ENCODE results near the gene PDLIM5.
A peak's percentile ranks its signal among the peaks of the same experiment; 100 is the strongest.
"Not testable (repeated sequence)": the region's sequence is repeated elsewhere in the genome, so short reads cannot be mapped to it uniquely, and the experiment has no call there.

Gene PDLIM5

DNA sequence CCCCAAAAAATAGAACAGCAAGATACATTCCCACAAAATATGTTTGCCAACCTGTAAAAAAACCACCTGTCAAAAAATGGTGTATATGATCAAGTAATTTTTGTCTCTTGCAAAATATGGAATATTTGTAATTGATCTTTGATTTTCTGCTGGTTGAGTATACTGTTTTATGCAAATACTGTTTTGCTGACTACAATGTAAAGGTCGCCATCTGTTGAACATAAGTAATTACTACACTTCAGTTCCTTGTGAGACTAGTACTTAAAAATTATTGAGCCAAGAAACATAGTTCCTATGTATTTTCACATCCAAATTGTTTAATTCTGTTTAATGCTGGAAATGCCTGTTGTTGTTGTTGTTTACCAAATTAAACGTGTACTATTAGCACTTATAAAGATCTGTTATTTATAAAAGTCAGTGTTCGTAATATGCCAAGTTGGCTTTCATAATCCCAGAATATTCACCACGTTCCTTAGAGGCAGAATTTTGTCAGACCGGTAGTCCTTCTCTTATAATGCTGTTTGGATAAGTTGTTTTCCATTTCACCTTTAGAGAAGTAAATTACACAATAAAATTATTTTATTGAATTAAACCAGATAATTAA, 144.2 kb downstream of the PDLIM5 start:
- peak; percentile 14 for DNase-seq (ENCODE audit: low read depth)

DNA sequence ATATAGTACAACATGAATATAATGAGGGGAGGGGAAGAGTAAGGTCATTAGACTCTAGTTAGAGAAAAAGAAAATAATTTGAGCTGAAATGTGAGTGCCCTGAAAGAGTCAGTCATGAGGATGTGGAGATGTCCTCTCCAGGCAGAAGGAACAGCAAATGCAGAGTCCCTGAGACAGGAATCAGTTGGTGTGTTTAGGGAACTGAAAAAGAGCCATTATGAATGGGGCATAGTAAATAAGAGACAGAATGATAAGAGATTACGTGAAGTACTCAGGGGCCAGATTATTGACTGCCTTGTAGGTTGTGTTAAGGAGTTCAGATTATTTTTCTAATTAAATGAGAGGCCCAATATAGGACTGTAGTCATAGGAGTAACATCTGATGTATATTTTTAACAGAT, 147.0 kb downstream of the PDLIM5 start:
- DNase-seq (ENCODE audit: low read depth): no peak

DNA sequence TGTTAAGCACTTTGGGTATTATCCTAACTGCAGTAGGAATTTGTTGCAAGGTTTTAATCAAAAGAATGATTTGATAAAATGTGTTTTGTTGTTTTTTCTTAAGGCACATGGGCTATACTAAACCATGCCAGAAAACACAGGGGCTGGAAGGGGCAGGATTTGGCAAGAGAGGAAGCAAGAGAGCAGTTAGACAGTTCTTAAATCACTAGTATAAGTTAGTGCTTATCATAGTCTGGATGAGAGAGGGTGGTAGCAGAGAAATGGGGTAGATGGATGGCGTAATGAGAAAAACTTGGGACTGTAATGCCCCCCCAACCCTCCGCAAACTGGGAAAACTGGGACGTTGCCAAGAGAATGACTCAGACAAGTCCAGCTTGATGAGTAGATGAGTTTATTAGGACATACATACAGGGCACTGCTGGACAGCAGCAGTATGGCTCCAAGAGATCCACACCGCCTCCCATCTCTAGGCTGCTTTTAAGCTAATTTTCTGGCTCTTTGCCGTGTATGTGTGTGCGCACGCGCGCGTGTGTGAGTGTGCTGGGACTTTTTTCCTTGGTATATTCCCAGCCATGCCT, 151.5 kb downstream of the PDLIM5 start:
- DNase-seq (ENCODE audit: low read depth): peak; percentile 44

DNA sequence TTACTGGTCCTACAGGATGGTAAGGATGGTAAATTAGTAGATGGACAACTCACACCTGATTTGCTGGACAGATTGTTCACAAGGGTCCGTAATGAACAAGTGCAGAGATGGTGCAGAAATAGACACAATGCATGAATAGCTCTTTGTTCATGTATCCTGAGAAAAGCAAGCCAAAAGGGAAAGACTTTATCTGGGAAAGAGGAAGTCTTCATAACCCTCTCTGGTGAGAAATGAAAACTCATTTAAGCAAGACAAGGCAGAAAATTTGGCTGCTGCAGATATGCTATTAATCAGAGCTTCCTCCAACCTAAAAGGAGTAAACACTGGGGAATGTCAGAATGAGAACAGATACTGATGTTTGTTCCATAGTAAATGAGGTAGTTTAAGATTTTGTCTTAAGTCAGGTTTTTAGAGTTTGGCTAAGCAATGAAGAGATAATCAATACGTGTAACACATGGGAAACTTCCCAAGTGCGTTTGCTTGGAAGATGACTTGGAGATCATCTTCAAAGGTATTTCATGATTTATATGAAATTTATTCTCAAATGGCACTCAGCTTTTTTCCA, 153.6 kb downstream of the PDLIM5 start:
- no peak for DNase-seq (ENCODE audit: low read depth)

DNA sequence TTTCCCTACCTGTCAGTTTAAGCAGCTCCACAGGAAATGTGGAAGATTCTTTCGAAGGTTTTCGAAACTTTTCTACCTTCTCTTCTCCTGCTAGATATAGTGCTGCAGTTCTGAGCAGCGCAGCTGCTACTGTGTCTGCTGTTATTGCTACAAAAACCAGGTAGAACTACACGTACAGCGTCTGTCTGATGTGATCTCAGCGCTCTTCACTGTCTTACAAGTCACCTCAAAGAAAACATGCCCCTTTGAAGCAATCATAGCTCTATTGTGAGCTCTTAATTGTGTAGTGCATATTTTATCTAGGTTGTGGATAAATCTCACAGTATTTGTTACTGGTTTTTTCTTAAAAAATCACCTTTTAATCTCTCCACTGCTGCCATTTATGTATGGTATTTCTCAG, 158.4 kb downstream of the PDLIM5 start:
- DNase-seq (ENCODE audit: low read depth): no peak

DNA sequence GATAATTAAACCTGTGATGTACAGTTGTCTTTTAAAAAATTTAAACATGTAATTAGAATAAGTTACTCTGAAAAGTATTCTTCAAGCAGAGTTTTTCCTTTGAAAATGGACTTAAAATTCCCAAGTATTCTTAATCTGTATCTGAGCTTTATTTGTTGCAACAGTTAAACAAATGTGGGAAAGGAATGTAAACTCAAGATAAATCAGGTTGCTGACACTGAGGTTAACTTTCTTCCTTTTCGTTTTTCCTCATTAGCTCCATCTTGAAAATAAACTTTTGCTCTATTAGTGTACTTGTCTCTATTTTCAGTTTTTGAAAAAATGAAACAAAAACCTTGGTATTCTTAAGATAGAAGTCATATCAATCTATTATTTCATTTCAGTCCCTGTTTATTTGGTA, 161.5 kb downstream of the PDLIM5 start:
- no peak for DNase-seq (ENCODE audit: low read depth)

DNA sequence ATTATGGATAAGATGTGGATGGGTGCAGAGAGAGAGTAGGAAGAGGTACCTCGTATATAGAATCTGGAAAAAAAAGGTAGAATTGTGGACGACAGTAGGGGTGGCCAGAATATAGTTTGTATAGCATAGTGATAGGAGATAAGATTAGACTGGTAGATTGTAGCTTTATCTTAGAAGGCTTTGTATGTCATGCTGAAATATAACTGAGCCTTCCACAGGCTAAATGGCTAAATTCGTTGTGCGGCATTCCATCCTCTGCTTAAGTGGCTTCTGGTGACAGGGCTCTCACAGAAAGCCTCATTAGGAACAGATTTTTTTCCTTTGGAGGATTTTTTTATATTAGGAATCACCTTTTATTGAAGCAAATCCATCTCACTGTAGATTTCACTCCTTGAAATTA, 163.7 kb downstream of the PDLIM5 start:
- DNase-seq (ENCODE audit: low read depth): no peak

DNA sequence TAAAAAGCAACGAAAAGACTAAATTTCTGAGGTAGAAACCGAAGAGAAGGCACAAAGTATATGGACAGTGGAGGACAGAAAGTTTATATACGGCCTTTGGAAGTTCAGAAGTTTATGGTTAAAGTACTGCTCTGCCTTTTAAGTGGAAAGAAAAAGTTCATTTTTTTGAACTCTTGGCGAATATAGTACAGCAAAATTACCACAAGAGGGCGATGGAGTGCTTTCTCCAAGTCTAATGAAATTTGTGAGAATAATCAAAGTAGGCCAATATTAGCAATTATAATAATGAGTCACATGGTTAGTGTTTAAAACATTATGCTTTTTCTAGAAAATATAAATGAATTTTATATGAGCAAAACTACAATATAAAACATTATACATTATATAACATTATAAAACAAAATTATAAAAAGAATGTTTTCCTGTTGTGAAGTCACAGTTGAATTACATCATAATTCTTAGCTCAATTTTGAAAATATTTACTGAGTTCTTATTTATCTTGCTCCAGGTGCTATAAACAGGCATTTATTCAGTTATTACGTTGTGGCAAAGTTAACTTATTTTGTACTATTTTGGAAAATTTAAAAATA, 169.8 kb downstream of the PDLIM5 start:
- no peak for DNase-seq (ENCODE audit: low read depth)

DNA sequence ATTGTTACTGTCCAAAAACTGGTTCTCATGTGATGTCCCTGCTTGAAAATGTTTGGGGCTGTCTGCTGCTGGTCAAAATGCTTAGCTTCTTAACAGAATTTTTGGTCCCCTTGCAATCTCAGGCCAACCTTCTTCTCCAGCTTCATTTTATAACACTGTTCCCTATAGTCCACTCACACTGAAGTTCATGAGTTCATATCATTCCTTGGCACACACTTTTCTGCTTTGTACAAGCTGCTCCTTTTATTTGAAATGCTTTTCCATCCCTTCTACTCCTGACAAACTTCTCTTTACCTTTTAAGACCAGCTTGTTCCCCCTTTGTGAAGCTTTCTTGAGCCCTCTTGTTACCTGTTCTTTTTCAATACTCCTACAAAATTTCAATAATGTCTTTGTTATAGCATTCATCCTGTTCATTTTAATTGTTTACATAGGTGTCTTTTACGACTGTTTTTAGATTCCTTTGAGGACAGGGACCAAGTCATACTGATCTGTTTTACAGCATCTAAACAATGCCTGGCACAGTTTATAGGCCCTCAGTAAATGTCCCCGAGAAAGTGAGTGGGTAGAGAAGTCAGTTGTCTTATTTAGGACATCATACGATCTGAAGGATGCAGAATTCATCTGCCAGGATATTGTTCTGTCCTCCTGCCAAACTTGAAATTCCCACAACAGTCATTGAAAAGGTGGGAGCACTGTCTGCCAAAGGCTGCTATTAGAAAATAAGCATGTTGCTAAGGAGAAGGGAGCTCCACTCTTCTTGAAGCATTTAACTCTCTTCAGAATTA, 171.6 kb downstream of the PDLIM5 start:
- no peak for DNase-seq (ENCODE audit: low read depth)

DNA sequence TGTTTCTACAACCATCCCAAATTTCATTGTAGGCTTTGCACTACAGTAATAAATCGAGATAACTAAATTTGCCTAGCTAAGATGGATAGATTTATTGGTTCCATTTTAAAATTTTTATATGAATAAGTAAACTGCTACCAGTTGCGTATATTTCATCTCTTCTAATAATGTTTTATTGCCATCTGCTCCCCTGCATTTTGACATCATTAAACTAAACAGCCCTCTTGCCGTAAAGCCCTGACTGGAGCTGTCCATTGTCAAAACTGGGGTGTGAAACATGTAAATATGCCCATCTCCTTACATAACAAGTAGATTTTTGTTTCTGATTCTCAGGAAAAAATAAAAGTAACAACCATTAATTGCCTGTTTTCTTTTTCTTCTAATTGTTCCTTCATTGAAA, 175.2 kb downstream of the PDLIM5 start:
- DNase-seq (ENCODE audit: low read depth): no peak

DNA sequence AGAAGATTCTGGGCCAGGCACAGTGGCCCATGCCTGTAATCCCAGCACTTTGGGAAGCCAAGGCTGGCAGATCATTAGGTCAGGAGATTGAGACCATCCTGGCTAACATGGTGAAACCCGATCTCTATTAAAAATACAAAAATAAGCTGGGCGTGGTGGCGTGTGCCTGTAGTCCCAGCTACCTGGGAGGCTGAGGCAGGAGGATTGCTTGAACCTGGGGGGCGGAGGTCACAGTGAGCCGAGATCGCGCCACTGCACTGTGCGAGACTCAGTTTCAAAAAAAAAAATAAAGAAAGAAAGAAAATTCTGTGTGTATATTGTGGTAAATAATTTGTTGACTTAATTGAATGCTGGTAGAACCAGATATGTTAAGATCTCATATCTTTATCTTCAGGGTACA, 177.3 kb downstream of the PDLIM5 start:
- not testable (repeated sequence) for DNase-seq (ENCODE audit: low read depth)

DNA sequence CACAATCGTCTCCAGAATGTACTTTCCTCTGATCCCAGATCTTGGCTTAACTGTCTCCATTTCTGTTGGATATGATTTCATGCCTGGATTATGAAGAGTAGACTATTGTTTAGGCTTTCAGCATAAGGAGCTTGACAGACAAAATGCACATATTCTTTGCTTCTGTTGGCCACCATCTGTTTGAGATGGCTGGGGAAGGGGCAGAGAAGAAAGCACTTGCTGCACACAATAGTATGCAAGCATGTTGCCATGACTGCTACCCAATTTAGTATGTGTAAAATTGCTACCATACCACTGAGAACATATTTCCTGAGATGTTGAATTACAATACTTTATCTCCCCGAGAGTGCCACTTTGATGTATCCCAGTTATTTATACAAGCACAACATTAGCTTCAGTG, 178.1 kb downstream of the PDLIM5 start:
- DNase-seq (ENCODE audit: low read depth): no peak

DNA sequence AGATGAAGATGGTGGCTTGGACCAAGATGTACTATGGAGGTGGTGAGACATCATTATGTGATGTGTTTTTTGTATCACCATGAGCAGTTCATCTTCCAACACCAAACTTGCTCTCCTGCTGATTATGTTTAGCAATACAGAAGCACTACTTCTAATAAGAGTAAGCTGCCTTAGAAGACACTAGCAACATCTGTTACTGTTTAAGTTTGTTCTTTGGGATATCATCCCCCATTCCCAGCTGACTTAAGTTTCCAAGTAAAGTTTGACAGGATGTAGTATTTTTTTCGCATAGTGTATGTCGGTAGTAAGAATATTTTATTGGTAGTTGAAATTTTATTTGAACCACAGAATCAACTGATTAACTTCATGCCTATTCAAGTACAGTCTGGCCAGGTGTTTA, 182.5 kb downstream of the PDLIM5 start:
- DNase-seq (ENCODE audit: low read depth): no peak

DNA sequence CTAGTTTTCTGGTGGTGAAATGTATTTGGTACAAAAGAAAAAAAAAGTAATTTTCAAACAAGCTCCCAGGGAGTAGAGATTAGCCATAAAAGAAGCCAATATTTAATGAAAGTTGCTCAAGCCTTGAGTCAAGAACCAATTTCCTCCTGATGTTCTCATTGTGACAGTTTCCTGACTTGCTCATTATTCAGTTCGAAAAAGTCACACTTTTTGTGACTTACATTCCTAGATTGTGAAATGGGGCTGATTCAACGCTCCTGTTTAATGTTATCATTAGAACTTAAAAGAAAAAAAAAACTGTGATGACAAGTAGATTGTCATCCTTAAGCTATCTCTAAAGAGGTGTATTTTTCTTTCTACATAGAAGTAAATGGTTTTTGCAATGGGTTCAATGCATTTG, 183.4 kb downstream of the PDLIM5 start:
- DNase-seq (ENCODE audit: low read depth): peak; percentile 19

DNA sequence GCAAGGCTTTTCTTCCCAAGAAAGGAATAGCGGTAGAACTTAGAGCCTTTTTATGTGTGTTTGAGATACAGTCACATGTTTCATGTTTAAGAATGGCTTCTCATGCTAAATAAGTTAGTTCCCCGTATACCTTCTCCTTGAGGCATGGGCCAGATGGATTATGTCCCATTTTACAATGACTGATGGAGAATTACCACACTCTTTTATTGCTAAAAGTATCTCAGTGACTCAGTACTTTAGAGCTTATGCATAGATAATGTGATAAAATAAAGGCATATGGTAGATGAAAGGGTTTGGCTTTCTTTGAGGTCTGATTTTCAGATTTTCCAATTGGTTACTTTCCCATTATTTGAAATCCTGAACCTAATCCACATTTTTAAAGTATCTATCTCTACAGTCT, 184.3 kb downstream of the PDLIM5 start:
- no peak for DNase-seq (ENCODE audit: low read depth)

DNA sequence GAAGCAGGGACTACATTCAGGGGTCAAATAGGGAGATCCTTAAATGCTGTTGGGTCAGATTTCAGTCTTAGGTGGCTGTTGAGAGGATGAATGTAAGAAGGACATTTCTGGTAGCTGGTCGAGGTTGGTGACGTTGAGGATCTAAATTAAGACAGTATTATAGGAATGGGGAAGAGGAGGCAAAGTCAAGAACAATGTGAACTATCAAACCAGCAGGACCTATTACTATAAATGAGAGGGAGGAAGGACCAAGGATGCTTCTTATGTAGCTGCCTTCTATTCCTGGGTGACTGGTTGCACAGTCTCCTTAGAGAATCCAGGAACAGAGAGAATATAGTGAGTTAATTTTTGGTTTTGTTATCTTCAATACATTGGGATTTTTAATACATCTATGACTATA, 187.6 kb downstream of the PDLIM5 start:
- DNase-seq (ENCODE audit: low read depth): no peak

DNA sequence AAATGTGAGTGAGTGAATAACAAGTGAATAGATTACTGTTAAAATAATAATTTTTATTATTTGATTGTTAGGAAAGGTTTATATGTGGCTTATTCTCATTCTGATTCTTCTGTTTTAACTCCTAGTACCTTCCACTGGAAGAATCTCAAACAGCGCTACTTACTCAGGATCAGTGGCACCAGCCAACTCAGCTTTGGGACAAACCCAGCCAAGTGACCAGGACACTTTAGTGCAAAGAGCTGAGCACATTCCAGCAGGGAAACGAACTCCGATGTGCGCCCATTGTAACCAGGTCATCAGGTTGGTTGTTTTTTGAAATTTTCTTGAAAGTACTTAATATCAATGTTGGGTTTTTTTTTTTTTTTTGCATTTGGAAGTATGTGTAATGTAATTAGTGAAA, 188.4 kb downstream of the PDLIM5 start:
- DNase-seq (ENCODE audit: low read depth): no peak

DNA sequence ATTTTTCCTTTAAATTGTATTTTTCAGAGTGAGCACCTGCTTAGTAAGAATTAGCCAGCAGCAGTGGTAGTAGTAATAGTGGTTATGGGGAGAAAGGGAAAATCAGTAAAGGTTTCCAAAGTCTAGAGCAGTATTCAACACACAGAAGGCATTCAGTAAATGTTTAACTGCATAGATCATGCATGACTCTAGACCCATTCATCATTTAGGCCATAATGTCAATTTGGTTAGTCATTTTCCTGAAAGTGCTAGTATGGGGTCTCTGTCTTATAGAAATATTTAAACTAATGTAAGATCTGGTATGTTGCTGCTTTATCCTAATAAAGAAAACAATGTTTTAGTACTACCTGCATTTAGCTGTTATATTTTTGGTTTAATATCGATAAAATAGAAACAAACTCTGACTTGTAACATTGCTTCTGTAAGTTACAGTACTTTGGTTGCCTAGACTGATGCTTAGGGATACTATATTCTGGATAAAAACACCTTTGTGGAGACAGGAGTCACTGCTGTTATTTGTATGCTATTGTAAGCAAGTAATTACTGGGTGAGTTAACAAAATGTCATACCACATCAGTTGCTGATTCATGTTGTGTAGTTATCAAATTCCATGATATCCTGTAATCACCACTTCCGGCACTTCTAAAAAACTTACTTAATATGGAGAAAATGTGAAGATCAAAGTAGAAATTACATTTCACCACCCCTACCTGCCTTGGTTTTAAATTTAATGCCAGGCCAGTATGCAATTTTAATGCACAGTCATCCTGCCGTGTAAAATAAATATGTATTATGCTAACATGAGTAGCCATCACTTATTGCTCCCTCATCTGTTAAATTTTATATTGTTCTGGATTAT, 190.2 kb downstream of the PDLIM5 start:
- DNase-seq (ENCODE audit: low read depth): peak; percentile 54

DNA sequence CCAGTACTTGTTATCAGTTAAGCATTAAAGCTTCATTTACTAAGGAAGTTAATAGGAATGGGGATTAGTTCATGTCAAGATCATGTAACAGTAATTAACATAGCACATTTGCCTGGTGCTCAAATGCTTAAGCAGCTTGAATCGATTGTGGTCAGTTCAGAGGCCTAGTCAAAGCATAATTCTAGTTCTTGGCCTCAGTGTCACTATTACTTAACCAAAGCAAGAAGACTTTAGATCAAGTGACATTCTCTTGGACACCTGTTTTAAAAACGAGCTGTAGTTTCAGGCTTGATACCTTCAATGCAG, 190.8 kb downstream of the PDLIM5 start:
- no peak for DNase-seq (ENCODE audit: low read depth)

DNA sequence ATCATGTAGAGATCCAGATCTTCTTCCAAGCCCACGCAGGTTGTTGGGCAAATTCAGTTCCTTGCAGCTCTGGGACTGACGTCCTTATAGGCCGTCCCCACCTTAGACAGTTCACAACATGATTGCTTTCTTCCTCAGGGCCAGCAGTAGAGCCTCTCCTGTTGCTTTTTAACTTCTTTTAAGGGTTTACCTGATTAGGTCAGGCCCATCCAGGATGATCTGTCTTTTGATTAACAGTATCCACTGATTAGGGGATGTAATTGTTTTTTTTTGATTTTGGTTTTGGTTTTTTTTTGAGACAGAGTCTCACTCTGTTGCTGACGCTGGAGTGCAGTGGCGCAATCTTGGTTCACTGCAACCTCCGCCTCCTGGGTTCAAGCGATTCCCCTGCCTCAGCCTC, 197.0 kb downstream of the PDLIM5 start:
- DNase-seq (ENCODE audit: low read depth): no peak

DNA sequence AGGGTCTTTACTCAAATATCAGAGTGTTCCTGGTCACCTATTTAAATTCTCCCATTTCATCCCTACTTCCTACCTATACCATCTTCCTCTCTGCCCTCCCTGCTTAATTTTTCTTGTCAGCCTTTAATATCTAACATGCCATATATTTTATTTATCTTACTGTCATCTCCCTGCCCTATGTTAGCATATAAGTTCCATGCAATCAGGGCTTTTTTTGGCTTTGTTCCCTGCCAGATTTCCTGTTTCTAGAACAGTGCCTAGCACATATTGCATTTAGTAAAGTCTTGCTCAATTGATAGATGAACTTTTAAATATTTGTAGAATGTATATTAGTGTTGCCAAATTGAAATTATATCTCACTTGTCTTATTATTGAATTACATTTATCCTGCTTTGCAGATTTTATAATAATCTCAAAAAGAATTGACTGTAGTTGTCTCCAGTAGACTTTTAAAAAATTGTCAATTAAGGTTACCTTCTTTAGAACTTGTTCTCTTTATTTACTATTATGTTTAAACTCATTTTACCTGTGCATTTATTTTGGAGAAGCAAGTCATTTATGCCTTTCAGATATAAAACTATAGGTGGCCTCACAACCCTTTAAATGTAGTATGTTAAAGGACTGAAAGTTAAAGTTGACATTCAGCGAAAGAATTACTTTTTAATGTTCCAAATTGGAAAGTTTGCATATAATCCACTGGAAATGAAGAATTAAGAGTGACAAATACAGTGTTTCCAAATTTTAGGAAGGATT, 197.8 kb downstream of the PDLIM5 start:
- DNase-seq (ENCODE audit: low read depth): no peak

DNA sequence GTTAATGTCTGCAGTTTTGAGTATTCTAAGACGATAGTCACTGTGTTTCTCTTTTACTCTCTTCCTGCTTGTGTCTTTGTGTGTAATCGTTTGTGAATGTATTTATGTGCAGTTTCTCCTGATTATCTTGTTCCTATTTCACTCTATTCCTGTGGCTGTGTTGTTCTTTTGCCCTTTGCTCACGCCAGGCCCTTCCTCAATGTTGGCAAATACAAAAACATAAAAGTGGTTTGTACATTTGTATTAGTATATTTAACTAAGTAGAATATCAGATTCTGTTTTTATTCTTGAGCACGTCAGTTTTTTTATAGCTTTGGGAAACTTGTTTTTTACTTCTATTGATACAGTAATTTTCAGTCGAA, 198.4 kb downstream of the PDLIM5 start:
- DNase-seq (ENCODE audit: low read depth): no peak
